Trophoblast cell (in vitro differentiated cells and primary cell): Measurements from ENCODE around the gene LAMA2.

Experiments used
- DNase-seq, 2 donors: peaks; one replicate each; pipeline ENCODE4 v3.0.0-alpha.2; 2016
- H2AFZ ChIP-seq: 2 replicates; pipeline ENCODE4 v1.6.1; 2013; ENCODE audit warnings: low read length, moderate library complexity, mild to moderate bottlenecking; ENCODE audit not compliant: insufficient read depth, poor library complexity
- H2AK5ac ChIP-seq: 2 replicates; pipeline ENCODE4 v1.6.1; 2013; ENCODE audit warnings: mild to moderate bottlenecking, low read length
- H2BK120ac ChIP-seq: 2 replicates; pipeline ENCODE4 v1.6.1; 2013; ENCODE audit warnings: low read length, mild to moderate bottlenecking, moderate library complexity; ENCODE audit not compliant: insufficient read depth, poor library complexity
- H2BK12ac ChIP-seq: 2 replicates; pipeline ENCODE4 v1.6.1; 2013; ENCODE audit warnings: mild to moderate bottlenecking, low read length, moderate library complexity
- H2BK5ac ChIP-seq: 2 replicates; pipeline ENCODE4 v1.6.1; 2013; ENCODE audit warnings: low read length, low read depth, moderate library complexity, mild to moderate bottlenecking; ENCODE audit not compliant: poor library complexity
- H3K14ac ChIP-seq: 2 replicates; pipeline ENCODE4 v1.6.1; 2013; ENCODE audit warnings: mild to moderate bottlenecking, low read length
- H3K18ac ChIP-seq: 2 replicates; pipeline ENCODE4 v1.6.1; 2013; ENCODE audit warnings: mild to moderate bottlenecking, low read length
- H3K23ac ChIP-seq: 2 replicates; pipeline ENCODE4 v1.6.1; 2013; ENCODE audit warnings: low read length
- H3K27ac ChIP-seq: 2 replicates; pipeline ENCODE4 v1.5.1; 2013; ENCODE audit warnings: low read depth, mild to moderate bottlenecking, inconsistent platforms, low read length, moderate library complexity
- H3K27me3 ChIP-seq: 2 replicates; pipeline ENCODE4 v1.6.1; 2013; ENCODE audit warnings: inconsistent platforms, mild to moderate bottlenecking, low read length, moderate library complexity; ENCODE audit not compliant: insufficient read depth
- H3K36me3 ChIP-seq, 2 experiments: 1 replicate in 1 of 2; 2 replicates in 1 of 2; pipeline ENCODE4 v1.6.1; 2013; ENCODE audit warnings: low read length in 2 of 2, mild to moderate bottlenecking in 2 of 2, moderate library complexity in 1 of 2; ENCODE audit not compliant: insufficient read depth in 2 of 2, control insufficient read depth in 1 of 2
- H3K4ac ChIP-seq: 2 replicates; pipeline ENCODE4 v1.6.1; 2013; ENCODE audit warnings: low read depth, mild to moderate bottlenecking, low read length, moderate library complexity
- H3K4me1 ChIP-seq, 2 experiments: 1 replicate in 1 of 2; 2 replicates in 1 of 2; pipeline ENCODE4 v1.6.1; 2013; ENCODE audit warnings: low read length in 2 of 2, mild to moderate bottlenecking in 2 of 2, moderate library complexity in 1 of 2; ENCODE audit not compliant: insufficient read depth in 2 of 2, control insufficient read depth in 1 of 2
- H3K4me2 ChIP-seq: 2 replicates; pipeline ENCODE4 v1.6.1; 2013; ENCODE audit warnings: inconsistent platforms, mild to moderate bottlenecking, low read length, moderate library complexity
- H3K4me3 ChIP-seq: 2 replicates; pipeline ENCODE4 v1.5.1; 2013; ENCODE audit warnings: mild to moderate bottlenecking, low read depth, low read length, inconsistent platforms
- H3K79me1 ChIP-seq: one replicate; pipeline ENCODE4 v1.6.1; 2013; ENCODE audit warnings: low read length
- H3K79me2 ChIP-seq: 2 replicates; pipeline ENCODE4 v1.6.1; 2013; ENCODE audit warnings: low read length, mild to moderate bottlenecking; ENCODE audit not compliant: control insufficient read depth, insufficient read depth, poor library complexity
- H3K9ac ChIP-seq: 2 replicates; pipeline ENCODE4 v1.6.1; 2013; ENCODE audit warnings: mild to moderate bottlenecking, low read length
- H3K9me3 ChIP-seq: 2 replicates; pipeline ENCODE4 v1.6.1; 2013; ENCODE audit warnings: low read depth, mild to moderate bottlenecking, control low read depth, inconsistent platforms, low read length; ENCODE audit not compliant: insufficient read depth
- H4K12ac ChIP-seq: 2 replicates; pipeline ENCODE4 v1.6.1; 2013; ENCODE audit warnings: low read depth, mild to moderate bottlenecking, low read length, moderate library complexity
- H4K8ac ChIP-seq: 2 replicates; pipeline ENCODE4 v1.6.1; 2013; ENCODE audit warnings: low read depth, mild to moderate bottlenecking, low read length, moderate library complexity
- H4K91ac ChIP-seq: one replicate; pipeline ENCODE4 v1.6.1; 2013; ENCODE audit warnings: low read depth, mild to moderate bottlenecking, low read length, moderate library complexity
- WGBS: extraction: QIAGEN DNeasy Blood & Tissue Kit; methylation state at CpG from one replicate; pipeline ENCODE4 v1.1.7; 2013; ENCODE audit warnings: missing lambda C conversion rate; ENCODE audit not compliant: insufficient read length, insufficient coverage; ENCODE audit errors: extremely low coverage; 5-methylcytosine and 5-hydroxymethylcytosine counted together

The LAMA2 gene

DNA sequence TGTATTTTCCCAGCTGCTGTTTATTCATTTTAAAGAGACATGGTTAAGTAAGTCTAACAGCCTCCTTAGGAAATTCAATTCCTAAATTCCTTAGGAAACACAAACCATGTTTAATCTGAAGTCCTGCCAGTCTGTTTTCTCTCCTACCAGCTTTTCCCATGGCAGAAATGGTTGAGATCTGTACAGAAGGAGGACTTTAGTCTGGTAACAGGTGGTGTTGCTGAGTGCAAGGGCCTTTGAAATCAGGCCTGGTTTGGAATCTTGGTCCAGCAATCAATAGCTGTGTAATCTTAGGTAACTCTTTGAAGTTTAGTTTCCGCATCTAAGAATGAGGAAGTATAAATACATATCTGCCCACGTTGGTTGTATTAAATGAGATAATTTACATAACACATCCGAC lies 232.5 kb downstream of the LAMA2 start:
- Histone ChIP-seq H3K14ac (no peak overlapping the region), H3K4ac (no peak overlapping the region), H2BK120ac (no peak overlapping the region), H2AFZ (no peak overlapping the region), H3K9ac (no peak overlapping the region), H3K9me3 (no peaks in the 10 kb centered on the region), H3K18ac (no peak overlapping the region), H4K12ac (no peak overlapping the region), H4K8ac (no peak overlapping the region), H3K4me2 (no peak overlapping the region), H3K79me1 (no peaks in the 10 kb centered on the region), H2BK12ac (no peak overlapping the region), H4K91ac (no peak overlapping the region), H3K27ac (no peak overlapping the region), H3K36me3 (no peaks in the 10 kb centered on the region), H3K23ac (no peak overlapping the region), H2AK5ac (no peak overlapping the region), H2BK5ac (no peak overlapping the region), H3K4me1 (no peaks in the 10 kb centered on the region), H3K79me2 (no peaks in the 10 kb centered on the region), H3K27me3 (no peaks in the 10 kb centered on the region), H3K4me3 (no peak overlapping the region)
- no peak for DNase-seq
- no CpG with 5 or more reads among the region's 3 CpGs for WGBS

DNA sequence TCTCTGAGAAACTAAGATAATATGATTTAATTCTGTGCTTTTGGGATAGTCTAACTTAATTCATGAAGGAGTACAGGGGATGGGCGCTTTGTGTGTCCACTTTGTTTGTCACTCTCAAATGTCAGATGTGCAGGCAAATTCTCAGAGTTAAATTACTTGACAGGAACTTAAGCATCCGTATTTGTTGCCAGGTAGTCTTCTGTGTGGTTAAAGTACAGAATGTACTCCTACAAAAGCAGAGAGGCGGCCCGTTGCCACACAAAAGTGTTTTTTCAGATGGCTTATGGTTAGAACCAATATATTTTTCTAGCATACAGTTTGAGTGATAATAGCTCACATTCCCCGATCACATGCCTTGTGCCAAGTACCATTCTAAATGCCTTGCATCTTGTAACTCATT lies 234.4 kb downstream of the LAMA2 start:
- Histone ChIP-seq H3K27me3 (no peaks in the 10 kb centered on the region), H3K79me2 (no peaks in the 10 kb centered on the region), H3K9ac (no peak overlapping the region), H2BK12ac (no peak overlapping the region), H2AFZ (no peak overlapping the region), H4K8ac (no peak overlapping the region), H3K23ac (no peak overlapping the region), H3K4me3 (no peak overlapping the region), H2BK120ac (no peak overlapping the region), H3K9me3 (no peaks in the 10 kb centered on the region), H3K14ac (no peak overlapping the region), H4K12ac (no peak overlapping the region), H2BK5ac (no peak overlapping the region), H3K4ac (no peak overlapping the region), H3K36me3 (no peaks in the 10 kb centered on the region), H3K4me2 (no peak overlapping the region), H3K18ac (no peak overlapping the region), H3K79me1 (no peaks in the 10 kb centered on the region), H4K91ac (no peak overlapping the region), H3K27ac (no peak overlapping the region), H2AK5ac (no peak overlapping the region), H3K4me1 (no peaks in the 10 kb centered on the region)
- no peak for DNase-seq
- no CpG with 5 or more reads among the region's 5 CpGs for WGBS

DNA sequence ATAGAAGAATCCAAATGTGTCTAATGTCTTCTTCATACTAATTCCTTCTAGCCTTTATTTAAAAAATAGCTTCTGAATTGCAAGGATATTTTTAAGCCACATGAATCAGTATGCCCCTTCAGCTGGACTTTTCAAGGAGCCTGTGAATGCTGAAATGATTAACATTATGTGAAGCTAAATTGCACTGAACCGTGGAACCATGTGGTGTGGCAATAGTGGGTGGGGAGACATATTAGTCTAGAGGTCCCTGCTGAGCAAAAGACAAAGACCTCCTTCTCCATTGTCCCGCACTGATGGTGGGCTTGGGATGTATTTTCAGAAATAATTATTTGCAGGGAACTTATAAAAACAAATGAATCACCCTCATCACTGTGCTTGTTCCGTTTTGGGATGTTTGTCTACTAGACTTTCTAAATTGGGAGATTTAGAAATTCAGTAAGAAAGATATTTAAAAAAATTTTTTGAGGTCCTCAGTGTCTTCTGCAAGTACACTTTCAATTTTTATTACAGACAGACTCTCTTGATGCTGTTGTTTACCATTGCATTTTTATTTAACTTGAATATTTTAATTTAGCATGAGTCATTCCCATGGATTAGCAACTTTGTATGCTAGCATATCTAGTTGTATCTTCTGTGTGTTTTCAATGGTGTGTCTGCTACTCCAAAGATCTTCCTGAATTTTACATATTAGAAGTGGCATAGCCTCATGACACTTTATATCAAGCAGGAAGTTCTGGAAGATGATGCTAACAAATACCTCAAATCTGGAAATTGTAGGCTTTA lies 238.1 kb downstream of the LAMA2 start:
- Histone ChIP-seq H3K4me1 (no peaks in the 10 kb centered on the region), H2BK5ac (no peak overlapping the region), H3K4me3 (no peak overlapping the region), H3K9me3 (no peaks in the 10 kb centered on the region), H3K18ac (no peak overlapping the region), H3K79me1 (no peaks in the 10 kb centered on the region), H4K12ac (no peak overlapping the region), H3K4me2 (no peak overlapping the region), H3K14ac (no peak overlapping the region), H2BK12ac (no peak overlapping the region), H3K27ac (no peak overlapping the region), H3K36me3 (no peaks in the 10 kb centered on the region), H3K23ac (no peak overlapping the region), H4K91ac (no peak overlapping the region), H3K4ac (no peak overlapping the region), H3K79me2 (no peaks in the 10 kb centered on the region), H2AK5ac (no peak overlapping the region), H2BK120ac (no peak overlapping the region), H3K27me3 (no peaks in the 10 kb centered on the region), H2AFZ (no peak overlapping the region), H3K9ac (no peak overlapping the region), H4K8ac (no peak overlapping the region)
- WGBS = no CpG with 5 or more reads among the region's 3 CpGs
- DNase-seq = no peak

DNA sequence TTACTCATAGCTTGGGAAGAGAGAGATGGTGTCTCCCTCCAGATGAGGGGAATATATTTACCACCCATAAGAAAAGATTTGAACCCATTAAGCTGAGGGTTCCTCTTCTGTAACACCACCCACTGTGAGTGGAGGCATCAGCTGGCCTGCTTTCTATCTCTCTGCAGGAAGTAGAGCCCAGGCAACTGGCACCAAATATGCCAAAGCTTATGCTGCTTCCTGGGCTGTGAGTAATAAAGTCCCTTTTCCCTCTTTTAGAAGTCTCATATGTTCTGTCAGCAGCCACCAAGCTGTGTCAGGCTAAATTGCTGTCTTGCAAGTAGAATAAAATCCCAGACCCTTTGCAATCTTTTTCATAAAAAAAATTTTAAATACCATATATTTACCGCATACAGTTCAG lies 241.4 kb downstream of the LAMA2 start:
- H2AFZ ChIP-seq = no peak overlapping the region
- H3K4me3 ChIP-seq = no peak overlapping the region
- no peak overlapping the region for H2BK12ac ChIP-seq
- H3K14ac ChIP-seq = no peak overlapping the region
- H3K79me2 ChIP-seq = no peaks in the 10 kb centered on the region
- H3K27ac ChIP-seq = no peak overlapping the region
- 100% methylated on average over 1 of the region's 1 CpG for WGBS
- H2BK5ac ChIP-seq = no peak overlapping the region
- H3K4me1 ChIP-seq = no peaks in the 10 kb centered on the region
- H3K9ac ChIP-seq = no peak overlapping the region
- H3K79me1 ChIP-seq = no peaks in the 10 kb centered on the region
- no peak overlapping the region for H2BK120ac ChIP-seq
- no peak overlapping the region for H4K8ac ChIP-seq
- no peaks in the 10 kb centered on the region for H3K36me3 ChIP-seq
- no peak overlapping the region for H3K18ac ChIP-seq
- DNase-seq = no peak
- H3K4me2 ChIP-seq = no peak overlapping the region
- no peak overlapping the region for H4K12ac ChIP-seq
- no peak overlapping the region for H4K91ac ChIP-seq
- H3K23ac ChIP-seq = no peak overlapping the region
- H3K4ac ChIP-seq = no peak overlapping the region
- H3K9me3 ChIP-seq = no peaks in the 10 kb centered on the region
- no peaks in the 10 kb centered on the region for H3K27me3 ChIP-seq
- H2AK5ac ChIP-seq = no peak overlapping the region
